DMS53 treated with DMSO at 0.1 percent for 48 hours (cell line): ENCODE data around the gene PCBP2.

Experiments
- DNase-seq: peaks from one replicate; lab custom pipeline; 2025; ENCODE audit not compliant: unreplicated experiment; lab: John Stamatoyannopoulos, UW

Gene PCBP2

DNA sequence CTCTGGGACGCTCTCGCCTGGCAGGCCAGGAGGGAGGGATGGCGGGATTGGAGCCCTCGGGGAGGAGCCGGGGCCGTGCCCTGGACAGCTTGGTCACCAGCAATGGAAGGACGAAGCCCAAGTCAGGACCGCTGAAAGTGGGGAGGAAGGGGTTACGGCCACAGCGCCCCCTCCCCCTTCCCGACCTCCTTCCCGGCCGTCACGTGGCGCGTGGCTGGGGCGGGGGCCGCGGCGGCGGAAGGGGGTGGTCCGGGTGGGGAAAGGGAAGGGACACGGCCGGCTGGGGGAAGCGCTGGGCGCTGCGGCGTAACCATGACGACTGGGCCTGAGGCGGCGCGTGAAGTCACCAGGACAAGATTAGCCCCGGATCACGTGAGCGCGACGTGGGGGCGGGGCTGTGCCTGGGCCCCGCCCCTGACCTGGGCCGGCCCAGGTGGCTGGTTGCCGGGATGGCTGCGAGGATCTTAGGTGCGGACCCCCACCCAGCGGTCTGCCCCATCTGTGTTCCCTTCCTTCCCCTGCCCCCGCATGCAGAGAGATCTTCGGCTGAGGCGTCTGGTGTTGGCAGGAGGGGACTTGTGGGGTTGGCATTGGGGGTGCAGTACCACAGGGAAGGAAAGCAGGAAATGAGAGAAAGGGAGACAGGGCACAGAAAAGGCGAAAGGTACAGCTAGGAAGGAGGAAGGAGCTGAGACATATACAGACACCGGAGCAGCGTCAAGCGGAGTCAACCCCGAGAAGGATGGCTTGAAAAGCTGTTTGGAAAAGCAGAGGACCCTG lies 41.1 kb downstream of the PCBP2 start:
- DNase-seq, result peak; percentile 74

DNA sequence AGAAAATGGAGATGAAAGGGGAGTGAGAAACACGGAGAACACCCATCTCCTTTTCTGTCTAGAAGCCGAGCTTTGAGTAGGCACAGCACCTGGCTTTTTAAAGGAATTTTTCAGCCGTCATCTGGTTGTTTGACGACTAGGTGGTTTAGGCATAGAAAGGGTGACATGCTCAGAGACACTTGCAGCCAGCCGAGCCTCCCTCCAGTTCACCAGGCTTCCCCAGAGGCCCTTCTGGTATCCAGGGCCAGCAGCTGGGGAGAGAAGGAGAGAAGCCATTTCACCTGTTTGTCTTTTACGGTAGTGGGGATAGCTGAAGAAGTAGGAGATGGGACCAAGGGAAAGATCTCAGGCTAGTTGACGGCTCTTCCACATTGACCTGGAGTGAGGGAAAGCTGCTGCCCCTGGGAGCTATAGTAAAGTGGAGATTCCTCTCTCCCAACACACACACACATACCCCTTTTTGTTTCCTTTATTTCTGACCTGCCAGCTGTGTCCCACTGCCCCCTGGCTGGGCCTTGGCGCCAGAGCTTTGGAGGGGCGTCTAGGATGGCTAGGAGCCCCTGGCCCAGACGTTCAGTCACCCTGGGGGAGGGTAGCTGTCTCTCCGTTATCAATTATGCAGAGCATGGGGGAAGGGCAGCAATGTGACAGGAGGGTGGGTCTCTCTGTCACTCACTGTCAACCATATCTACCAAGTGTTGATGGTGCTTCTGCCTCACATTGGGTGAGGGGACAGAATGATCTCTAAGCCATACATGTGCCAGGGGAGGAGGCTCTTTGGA lies 41.9 kb downstream of the PCBP2 start:
- DNase-seq, result no peak

- DNase-seq, result peak; percentile 7
Measured at GRCh38 chr12:53495903-53496751, 44.2 kb downstream of the PCBP2 start.

- DNase-seq, result no peak
Measured at GRCh38 chr12:53496752-53497032, 44.8 kb downstream of the PCBP2 start.

DNA sequence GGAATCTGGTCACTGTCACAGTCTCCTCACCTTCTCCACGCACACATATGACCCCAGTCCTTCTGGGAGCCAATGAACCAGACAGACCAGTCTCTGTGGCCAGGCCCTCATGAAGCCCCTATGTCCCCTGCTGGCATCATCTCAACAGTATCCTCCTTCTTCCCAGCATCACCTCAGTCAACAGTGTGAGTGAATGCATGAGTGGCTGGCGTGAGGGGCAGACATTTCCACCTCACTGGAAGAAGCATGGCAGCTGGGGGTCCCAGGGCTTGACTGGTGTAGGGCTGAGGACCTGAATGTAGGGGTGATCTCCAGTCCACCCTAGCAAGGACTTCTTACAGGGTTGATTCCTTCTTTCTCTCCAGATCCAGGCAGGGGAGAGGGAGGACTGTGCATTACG lies 45.6 kb downstream of the PCBP2 start:
- no peak for DNase-seq

DNA sequence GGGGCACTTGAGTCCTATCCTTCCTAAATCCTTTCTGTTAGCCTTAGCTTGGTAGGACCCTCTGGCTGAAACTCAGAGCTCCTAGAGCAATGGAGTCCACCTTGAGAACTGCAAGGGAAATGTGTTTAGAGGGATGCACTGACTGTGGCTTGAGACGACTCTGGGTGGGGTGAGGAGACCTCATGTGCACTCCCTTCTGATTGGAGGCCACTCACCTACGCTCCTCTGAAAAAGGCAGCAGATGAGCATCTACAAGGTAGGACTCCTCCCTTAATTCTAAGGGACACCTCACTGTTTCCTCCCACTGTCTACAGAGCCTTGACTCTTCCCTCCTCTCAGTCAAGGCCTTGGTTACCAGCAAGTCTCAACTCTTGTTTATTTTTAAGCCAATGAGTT lies 46.3 kb downstream of the PCBP2 start:
- DNase-seq, result no peak

DNA sequence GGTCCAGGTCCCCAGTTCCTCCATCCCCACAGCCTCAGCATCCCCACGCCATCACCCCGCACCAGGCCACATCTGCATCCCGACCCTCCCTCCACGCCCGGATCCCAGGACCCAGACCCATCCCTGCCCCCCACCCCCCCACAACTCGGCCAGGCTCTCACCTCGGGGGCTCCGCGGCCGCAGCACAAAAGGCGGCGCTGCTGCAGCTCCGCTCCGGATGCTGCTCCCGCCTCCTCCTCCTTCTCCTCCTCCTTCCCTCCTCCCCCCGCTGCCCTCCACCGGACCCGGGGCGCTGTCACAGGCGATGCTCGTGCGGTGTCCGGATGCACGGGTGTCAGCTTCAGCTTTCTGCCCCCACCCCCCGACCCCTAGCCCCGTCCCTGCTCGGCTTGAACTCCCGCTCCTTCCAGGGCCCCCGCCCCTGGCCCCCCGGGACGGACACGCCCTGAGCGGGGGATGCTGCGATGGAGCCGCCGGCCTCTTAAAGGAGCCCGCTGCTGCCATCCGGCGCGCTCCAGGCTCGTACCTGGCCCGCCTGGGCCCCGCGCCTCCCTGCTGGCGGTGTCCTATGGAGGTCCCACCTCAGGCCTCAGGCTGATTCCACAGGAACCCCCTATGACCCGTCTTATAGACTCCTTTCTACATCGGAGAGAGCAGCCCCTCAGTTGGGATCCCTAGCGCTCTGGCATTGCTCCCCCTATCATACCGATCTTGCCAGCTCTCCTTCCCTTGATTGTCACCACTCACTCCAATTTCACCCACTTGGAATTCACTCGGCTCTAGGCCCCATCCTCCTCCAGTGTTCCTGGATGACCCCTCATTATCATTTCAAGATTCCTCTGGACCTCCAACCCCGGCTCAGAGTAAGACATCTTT lies 47.6 kb downstream of the PCBP2 start, which contains the start of gene MAP3K12:
MAP3K12 (minus strand) TSS at position 193 of the 876 bp plus-strand sequence. CDS start 12,067 bp downstream, outside the sequence.
- DNase-seq, result peak; percentile 26

GRCh38 chr12:53500142-53500775 lies 48.4 kb downstream of the PCBP2 start:
- DNase-seq, result no peak

DNA sequence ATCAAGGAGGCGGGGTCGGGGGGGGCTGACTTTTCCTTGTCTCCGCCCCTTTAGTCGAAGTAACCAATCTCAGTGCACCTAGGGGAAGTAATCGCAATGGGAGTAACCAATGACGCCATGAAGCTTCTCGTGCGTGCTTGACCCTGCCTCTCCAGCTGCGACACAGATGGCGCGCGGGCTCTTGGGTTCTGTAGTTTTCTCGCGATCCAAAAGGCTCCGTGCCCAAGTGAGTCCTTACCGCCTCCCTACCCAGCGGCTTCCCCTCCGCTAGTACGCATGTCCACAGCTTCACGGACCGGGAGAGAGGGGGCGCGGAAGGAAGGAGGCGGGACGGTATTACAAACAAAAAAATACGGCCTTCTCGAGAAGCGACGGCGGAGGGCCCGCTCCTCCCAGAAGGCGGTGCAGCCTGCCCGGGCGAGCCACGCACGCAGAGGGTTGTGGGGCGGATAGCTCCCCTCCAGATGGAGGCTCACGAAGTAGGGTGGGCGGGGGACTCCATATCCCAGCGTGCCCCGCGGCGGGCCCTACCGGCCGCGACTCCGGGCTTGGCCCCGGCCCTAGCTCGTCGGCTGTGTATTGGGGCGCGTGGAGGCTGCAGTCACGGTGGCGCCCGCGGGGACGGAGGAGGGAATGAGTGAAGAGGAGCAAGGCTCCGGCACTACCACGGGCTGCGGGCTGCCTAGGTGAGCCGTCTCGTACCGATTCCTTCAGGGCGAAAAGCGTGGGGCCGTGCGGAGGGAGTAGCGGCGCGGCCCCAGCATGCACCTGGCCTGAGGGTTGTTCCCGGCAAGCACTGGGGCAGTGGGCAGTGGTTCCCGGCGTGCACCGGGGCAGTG lies 49.1 kb downstream of the PCBP2 start, which contains the start of gene TARBP2:
TARBP2 (plus strand) TSS at position 508 of the 839 bp plus-strand sequence; CDS start at position 634, 126 bp downstream.
- DNase-seq, result peak; percentile 98

DNA sequence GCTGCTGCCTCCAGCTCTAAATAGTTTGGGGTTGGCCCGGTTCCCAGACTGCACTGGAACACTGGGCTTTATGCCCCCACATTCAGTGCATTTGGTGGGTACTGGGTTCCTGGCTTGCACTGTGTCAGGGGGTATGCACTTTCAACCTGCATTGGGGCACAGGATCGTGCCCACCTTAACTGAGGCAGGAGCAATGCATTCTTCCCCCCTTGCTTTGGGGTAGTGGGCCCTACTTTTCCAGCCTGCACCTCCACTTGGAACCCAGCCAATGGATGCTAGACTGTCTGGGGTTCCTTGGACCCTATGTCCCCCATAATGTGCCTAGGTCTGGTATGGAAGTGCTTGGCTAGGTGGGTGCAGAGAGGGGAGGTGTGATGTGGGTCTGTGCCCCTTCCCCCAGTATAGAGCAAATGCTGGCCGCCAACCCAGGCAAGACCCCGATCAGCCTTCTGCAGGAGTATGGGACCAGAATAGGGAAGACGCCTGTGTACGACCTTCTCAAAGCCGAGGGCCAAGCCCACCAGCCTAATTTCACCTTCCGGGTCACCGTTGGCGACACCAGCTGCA lies 49.8 kb downstream of the PCBP2 start:
- DNase-seq, result no peak

DNA sequence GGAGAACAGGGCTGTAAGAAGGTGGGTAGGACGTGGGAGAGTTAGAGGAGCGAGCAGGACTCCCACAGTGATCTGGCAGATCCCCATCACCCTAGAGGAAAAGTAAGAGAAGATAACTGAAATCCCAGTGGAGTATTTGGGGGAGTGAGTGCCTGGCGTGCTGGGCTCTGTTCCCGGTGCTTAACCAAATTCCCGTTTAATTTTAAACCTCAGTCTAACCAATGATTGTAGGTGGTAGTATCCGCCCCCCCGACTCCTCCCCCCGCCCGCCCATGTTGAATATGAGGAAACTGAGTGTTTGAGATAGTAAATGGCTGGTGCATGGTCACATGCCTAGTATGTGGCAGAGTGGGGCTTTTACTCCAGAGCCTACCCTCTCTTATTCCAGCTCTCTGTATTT lies 50.4 kb downstream of the PCBP2 start:
- DNase-seq, result no peak

GRCh38 chr12:53502983-53503728 lies 51.3 kb downstream of the PCBP2 start:
- DNase-seq, result no peak

- DNase-seq, result no peak
Measured at GRCh38 chr12:53504004-53504920, 52.4 kb downstream of the PCBP2 start.

- no peak for DNase-seq
Measured at GRCh38 chr12:53505086-53505485, 53.2 kb downstream of the PCBP2 start.

DNA sequence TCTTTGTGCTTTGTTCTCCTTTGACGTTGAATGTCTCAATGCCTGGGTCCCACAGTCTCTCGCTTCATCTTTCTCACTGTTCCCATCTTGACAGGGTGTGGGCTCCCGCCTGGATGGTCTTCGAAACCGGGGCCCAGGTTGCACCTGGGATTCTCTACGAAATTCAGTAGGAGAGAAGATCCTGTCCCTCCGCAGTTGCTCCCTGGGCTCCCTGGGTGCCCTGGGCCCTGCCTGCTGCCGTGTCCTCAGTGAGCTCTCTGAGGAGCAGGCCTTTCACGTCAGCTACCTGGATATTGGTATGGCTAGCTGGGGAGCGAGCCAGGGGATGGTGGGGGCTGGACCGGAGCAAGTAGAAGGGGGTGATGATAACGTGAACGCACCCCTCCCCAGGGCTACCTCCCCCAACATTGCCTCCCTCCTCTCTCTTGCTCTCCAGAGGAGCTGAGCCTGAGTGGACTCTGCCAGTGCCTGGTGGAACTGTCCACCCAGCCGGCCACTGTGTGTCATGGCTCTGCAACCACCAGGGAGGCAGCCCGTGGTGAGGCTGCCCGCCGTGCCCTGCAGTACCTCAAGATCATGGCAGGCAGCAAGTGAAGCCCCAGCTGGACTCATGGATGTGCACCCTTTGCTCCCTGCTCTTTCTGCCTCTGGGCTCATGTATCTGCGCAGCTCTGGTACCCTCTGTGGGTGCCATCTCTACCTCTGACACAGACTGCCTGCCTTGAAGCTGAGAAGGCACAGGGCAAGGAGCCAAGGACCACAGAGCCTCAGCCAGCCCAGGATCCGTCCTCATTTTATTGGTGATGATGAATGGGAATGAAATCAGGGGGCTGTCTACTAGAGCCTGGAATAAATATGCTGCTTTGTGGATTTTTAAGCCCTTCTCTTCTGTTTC lies 53.9 kb downstream of the PCBP2 start:
- no peak for DNase-seq

- DNase-seq, result no peak
Measured at GRCh38 chr12:53506450-53506785, 54.5 kb downstream of the PCBP2 start.
